ACC112 (cell line): Measurements from ENCODE around the gene KLK6.
A peak's percentile ranks its signal among the peaks of the same experiment; 100 is the strongest.

Experiments
- H2AFZ ChIP-seq: fragments of 200-600 bp; sonication (generic); one replicate; pipeline ENCODE4 v1.6.0; 2017; ENCODE audit warnings: antibody characterized with exemption, low read length; ENCODE audit not compliant: unreplicated experiment
- H3K27ac ChIP-seq: fragments of 200-600 bp; sonication (generic); 2 replicates; pipeline ENCODE4 v1.5.1; 2014; ENCODE audit warnings: low read depth, mild to moderate bottlenecking, antibody characterized with exemption, low read length, moderate library complexity
- H3K27me3 ChIP-seq: fragments of 200-600 bp; sonication (generic); 2 replicates; pipeline ENCODE4 v1.6.1; 2014; ENCODE audit warnings: mild to moderate bottlenecking, antibody characterized with exemption, low read length, moderate library complexity, mixed read lengths; ENCODE audit not compliant: insufficient read depth
- H3K36me3 ChIP-seq: fragments of 200-600 bp; sonication (generic); 2 replicates; pipeline ENCODE4 v1.6.1; 2016; ENCODE audit warnings: mild to moderate bottlenecking, antibody characterized with exemption, low read length, moderate library complexity, mixed read lengths; ENCODE audit not compliant: insufficient read depth
- H3K4me1 ChIP-seq: fragments of 200-600 bp; sonication (generic); one replicate; pipeline ENCODE4 v1.6.1; 2016; ENCODE audit warnings: low read length, mixed read lengths; ENCODE audit not compliant: insufficient read depth, unreplicated experiment, control insufficient read depth
- H3K4me3 ChIP-seq: fragments of 200-600 bp; sonication (generic); 2 replicates; pipeline ENCODE4 v1.5.1; 2014; ENCODE audit warnings: mild to moderate bottlenecking, low read depth, low read length
- H3K79me2 ChIP-seq: fragments of 200-600 bp; sonication (generic); one replicate; pipeline ENCODE4 v1.6.0; 2016; ENCODE audit warnings: low read length; ENCODE audit not compliant: control insufficient read depth, unreplicated experiment, insufficient read depth

The KLK6 gene

DNA sequence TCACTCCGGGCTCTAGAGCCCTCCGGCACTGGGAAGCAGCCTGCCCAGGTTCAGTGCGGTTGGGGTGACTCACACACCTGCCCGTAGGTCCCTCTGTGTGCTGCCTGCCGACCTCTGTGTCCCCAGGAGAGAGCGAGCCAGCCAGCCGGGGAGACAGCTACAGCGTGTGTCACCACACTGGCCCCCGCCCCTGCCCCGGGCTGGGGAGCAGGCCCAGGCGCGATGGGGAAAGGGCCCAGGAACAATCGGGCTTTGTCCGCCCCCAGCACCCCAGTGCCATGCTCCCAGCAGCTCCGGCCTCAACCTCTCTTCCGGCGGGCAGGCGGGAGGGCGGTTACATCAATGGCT lies at the start of gene KLK6:
KLK6 (minus strand) TSS at position 179 of the 348 bp plus-strand sequence. CDS start 1,487 bp downstream, outside the sequence.
- Histone ChIP-seq H3K4me3 (no peak within 1 kb of the TSS), H2AFZ (no peak within 1 kb of the TSS), H3K79me2 (no peaks in the 10 kb centered on the region), H3K27me3 (peaks cover 9% of the 10 kb centered on the region; the same call in 1 of the 2 replicates), H3K27ac (no peak within 1 kb of the TSS), H3K36me3 (no peaks in the 10 kb centered on the region), H3K4me1 (no peaks in the 10 kb centered on the region)

DNA sequence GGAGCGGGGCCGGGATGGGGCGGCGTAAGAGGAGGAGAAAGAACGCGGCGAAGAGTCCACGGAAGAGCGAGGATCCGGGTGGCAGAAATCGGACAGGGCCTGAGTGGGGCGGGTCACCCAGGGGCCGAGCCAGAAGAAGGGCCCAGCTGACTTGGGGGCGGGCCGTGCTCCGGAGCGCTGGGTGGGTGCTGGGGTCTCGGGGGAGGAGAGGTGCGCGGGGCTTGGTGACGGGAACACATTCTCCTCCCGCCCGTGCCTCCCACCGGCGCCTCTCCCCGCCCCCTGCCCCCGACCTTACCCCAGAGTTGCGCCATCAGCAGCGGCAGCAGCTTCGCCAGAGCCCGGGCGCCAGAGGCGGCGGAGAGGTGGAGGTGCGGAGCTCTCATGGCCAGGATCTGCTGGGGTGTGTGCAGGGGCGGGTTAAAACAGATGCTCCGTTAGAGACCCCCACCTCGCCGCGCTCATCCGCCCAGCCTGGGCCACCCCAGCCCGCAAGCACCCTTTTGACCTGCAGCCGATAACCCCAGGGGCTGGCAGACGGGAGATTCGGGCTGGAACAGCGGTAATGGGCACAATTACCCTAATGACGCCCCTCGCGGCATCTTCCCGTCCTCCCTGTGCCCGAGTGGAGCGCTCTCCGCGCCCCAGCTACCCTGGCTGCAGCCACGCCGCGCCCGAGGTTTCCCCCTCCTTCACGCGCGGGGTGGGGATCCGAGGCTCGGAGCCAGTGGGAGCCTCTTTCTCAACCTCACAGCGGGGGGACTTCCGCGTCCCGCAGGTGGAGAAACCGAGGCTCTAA lies 49.6 kb upstream of the KLK6 start:
- Histone ChIP-seq H3K4me3 (peak overlapping the region; percentile 21; the same call in 1 of the 2 replicates), H2AFZ (no peak overlapping the region), H3K27ac (no peak overlapping the region), H3K27me3 (peaks cover 54% of the 10 kb centered on the region), H3K4me1 (peaks cover 2% of the 10 kb centered on the region), H3K79me2 (no peaks in the 10 kb centered on the region), H3K36me3 (no peaks in the 10 kb centered on the region)

DNA sequence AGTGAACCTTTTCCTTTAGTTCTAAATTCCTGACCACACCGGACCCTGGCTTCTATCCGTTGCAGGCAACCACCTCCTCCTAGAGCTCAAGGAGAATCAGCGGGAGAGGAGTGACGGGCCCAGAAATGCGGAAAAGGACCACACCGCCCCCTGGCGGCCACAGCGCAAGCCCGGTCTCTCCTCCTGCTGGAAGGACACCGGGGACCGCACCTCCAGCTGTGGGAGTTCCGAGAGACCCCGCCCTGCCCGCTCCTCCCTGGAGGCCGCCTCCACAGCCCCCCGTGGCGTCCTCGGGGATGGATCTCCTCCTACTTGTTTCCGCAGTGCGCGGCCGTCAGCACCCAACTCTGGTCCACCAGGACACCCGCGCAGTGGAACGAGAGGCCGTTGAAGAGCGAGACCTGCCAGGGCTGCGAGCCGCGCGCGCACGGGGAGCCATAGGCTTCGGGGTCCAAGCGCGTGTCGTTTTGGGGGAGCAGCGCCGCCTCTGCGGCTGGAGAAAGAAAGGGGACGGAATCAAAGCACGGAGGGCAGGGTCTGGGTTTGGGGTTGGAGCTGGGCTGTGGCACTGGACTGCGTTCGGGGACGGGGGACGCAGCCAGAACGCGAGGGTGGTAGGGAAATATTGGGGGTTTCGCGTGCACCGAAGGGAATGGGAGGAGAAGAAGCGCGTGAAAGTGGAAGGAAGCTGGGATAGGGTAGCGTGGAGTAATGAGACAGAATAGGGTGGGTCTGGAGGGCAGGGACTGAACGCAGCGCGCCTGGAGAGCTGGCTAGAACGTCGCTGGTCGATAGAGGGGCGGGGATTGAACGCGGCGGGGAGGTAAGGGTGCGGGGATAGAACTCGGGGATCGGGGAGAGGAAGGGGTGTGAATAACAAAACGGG lies 47.6 kb upstream of the KLK6 start:
- Histone ChIP-seq H3K4me3 (peak overlapping the region; percentile 50), H3K4me1 (peaks cover 2% of the 10 kb centered on the region), H3K27me3 (peaks cover 48% of the 10 kb centered on the region), H2AFZ (no peak overlapping the region), H3K79me2 (no peaks in the 10 kb centered on the region), H3K36me3 (no peaks in the 10 kb centered on the region), H3K27ac (no peak overlapping the region)

DNA sequence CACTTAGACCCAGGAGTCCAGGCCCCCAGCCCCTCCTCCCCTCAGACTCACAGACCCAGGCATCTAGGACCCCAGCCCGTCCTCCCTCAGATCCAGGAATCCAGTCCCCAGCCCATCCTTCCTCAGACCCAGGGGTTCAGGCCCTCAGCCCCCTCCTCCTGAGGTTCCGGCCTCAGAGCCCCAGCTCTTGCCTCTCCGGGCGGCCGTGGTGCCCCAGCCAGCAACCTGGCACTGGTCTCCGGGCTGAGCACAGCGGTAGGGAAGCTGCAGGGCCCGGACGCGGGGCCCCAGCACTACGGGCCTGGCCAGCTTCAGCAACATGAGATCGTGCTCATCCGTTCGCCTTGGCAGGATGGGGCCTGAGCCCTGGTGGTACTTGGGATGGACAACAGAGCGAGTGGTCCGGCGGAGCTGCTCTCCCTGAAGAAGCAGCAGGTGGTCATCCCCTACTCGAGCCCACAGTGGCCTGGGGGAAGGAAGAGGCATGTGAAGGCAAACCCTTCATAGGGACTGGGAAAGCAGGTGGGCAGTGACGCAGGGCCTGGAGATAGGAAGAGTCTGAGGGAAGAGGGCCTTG lies 46.4 kb upstream of the KLK6 start:
- Histone ChIP-seq H3K4me1 (peaks cover 2% of the 10 kb centered on the region), H3K4me3 (no peak overlapping the region), H3K27me3 (peaks cover 48% of the 10 kb centered on the region), H2AFZ (no peak overlapping the region), H3K79me2 (no peaks in the 10 kb centered on the region), H3K27ac (no peak overlapping the region), H3K36me3 (no peaks in the 10 kb centered on the region)

DNA sequence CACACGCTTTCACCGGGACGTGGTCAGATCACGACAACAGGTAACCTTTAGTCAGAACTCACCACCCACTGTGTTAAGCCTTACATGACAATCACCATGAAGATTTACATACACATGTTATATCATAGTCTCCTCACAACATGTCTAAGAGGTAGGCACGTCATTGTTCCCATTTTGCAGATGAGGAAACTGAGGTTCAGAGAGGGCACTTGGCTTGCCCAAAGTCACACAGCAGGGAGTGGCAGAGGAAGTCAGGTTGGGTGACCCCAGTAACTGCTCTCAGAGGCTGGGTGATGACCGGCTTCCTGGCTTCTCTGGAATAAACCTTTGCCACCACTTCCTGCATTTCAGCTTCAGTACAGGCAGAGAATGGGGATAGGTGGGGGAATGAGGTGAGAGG lies 44.9 kb upstream of the KLK6 start:
- Histone ChIP-seq H2AFZ (no peak overlapping the region), H3K4me1 (peaks cover 2% of the 10 kb centered on the region), H3K36me3 (no peaks in the 10 kb centered on the region), H3K4me3 (no peak overlapping the region), H3K27ac (no peak overlapping the region), H3K79me2 (no peaks in the 10 kb centered on the region), H3K27me3 (peaks cover 38% of the 10 kb centered on the region)

DNA sequence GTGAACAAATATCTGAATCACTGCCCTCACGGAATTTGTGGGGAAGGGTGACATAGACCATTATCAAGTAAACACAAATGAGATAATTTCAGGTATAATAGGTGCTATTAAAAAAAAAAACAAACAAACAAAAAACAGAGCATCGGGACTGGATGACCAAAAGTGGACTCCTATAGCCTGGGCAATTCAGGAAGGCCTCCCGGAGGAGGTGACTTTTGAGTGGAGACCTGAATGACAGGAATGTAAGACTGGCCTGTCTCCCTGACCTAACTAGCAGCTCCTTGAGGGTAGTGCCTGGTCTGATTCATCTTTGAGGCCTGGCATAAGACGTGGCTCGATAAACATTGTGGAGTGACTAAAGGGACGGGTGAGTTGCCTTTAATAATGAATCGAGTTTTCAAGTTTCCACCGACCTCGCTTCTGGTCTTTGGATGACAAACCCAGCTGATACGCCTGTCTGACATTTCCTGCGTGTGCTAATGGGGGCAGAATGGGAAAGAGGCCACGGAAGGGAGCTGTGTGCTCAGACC lies 43.3 kb upstream of the KLK6 start:
- H3K4me3 ChIP-seq = no peak overlapping the region
- H3K27ac ChIP-seq = no peak overlapping the region
- no peaks in the 10 kb centered on the region for H3K4me1 ChIP-seq
- H3K79me2 ChIP-seq = no peaks in the 10 kb centered on the region
- no peaks in the 10 kb centered on the region for H3K36me3 ChIP-seq
- H3K27me3 ChIP-seq = peaks cover 36% of the 10 kb centered on the region
- no peak overlapping the region for H2AFZ ChIP-seq

DNA sequence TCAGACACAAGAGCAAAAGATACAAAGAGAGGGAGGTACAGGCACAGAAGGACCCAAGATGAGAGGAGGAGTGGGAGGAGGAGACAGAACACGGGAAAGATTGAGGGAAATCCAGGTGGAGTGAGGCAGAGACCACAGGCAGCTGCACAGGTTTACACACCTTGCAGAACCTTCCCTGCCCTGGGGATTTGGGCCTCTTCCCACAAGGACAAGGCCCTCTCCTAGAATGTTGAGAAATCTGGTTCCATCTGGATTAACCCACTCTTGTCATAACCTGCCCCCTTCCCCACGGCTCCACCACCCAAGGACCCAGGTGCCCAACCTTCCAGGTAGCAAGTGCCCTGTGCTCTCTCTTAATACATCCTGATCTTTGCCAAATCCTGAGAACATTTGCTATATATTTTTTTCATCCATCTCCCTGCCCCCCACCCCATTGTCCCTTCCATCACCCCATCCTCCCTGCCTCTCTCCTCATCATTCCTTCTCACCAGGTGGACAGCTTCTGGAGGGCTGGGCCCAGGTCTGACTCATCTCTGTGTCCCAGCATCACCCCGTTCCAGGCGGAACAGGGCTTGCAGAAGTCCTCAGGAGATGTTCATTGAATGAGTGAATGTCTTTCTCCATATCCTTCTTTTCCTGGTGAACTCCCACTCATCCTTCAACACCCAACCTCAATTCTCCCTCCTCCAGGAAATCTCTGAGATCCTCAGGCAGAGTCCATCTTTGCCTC lies 40.8 kb upstream of the KLK6 start:
- Histone ChIP-seq H3K36me3 (no peaks in the 10 kb centered on the region), H3K4me3 (no peak overlapping the region), H3K79me2 (no peaks in the 10 kb centered on the region), H3K27ac (no peak overlapping the region), H3K4me1 (no peaks in the 10 kb centered on the region), H2AFZ (no peak overlapping the region), H3K27me3 (peaks cover 38% of the 10 kb centered on the region; the same call in 1 of the 2 replicates)

DNA sequence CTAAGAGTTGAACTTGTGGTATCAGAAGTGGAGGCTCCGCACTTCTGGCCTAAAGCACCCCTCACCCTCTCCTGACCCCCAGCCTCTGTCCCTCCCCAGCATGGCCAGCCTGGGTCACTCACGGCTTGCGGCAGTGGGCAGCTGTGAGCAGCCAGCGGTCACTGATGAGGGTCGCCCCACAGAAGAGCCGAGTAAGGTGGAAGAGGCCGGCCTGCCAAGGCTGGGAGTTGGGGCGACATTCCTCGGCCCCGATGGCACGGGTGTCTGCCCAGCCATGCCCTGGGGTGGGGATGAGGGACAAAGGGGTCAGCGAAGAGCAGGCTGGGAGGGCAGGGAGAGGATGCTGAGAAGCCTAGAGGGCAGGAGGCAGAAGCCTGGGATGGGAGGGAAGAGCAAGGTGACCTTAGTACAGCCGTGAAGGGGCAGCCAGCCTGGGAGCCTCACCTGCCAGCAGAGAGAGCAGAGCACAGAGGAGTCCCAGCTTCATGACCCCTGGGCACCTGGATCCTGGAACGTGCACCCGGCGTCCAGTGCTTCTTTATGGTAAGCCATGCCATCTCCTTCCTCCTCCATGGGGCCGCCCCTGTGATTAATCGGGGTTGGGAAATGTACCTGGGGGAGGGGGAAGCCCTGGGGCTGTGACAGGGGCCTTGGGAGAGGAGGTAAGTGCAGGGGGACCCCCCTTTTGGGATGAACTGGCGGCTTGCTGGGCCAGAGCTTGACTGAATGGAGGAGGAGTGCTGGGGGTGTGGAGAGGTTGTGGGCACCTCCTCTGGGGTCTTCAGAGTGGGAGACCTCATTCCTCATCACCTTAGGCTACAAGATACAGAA lies 39.9 kb upstream of the KLK6 start:
- Histone ChIP-seq H3K27me3 (peaks cover 36% of the 10 kb centered on the region; the same call in 1 of the 2 replicates), H3K27ac (no peak overlapping the region), H2AFZ (no peak overlapping the region), H3K4me1 (no peaks in the 10 kb centered on the region), H3K79me2 (no peaks in the 10 kb centered on the region), H3K4me3 (no peak overlapping the region), H3K36me3 (no peaks in the 10 kb centered on the region)

DNA sequence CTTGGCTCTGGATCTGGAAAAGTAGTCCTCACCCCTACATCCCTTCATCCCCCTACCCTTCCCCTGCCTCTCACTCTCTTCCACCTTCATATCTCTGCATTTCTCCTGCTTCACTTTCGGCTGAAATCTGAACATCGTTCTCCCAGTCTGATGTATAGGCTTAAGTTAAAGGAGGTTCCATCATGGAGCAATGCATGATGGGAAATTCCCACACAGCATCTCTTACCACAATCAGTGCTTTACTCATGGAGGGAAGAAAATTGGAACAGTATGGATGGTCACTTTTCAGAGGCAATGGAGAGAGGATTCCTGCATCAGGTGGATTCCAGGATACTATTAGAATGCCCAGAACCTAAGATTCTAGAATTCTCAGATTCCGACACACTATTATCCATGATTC lies 38.1 kb upstream of the KLK6 start:
- H3K36me3 ChIP-seq = no peaks in the 10 kb centered on the region
- H3K27ac ChIP-seq = no peak overlapping the region
- no peak overlapping the region for H2AFZ ChIP-seq
- H3K4me1 ChIP-seq = no peaks in the 10 kb centered on the region
- peaks cover 30% of the 10 kb centered on the region; the same call in 1 of the 2 replicates for H3K27me3 ChIP-seq
- no peaks in the 10 kb centered on the region for H3K79me2 ChIP-seq
- H3K4me3 ChIP-seq = no peak overlapping the region
